HEK293 (cell line): ENCODE results near the gene SLC19A1.

Experiments
- TCF7L2 ChIP-seq: IDR thresholded peaks from 2 replicates; pipeline ENCODE4 v1.6.1; 2011; ENCODE audit warnings: low read depth, mild to moderate bottlenecking, inconsistent platforms, low read length, moderate library complexity, borderline replicate concordance
- ZXDB ChIP-seq: fragments of 450-650 bp; formaldehyde crosslinking; IDR thresholded peaks from 2 replicates; pipeline ENCODE4 v1.5.1; 2016; ENCODE audit warnings: missing biosample characterization, missing genetic modification characterization
- TF ChIP-seq, protein P1 (sequence below): fragments of 450-650 bp; formaldehyde crosslinking; IDR thresholded peaks from 2 replicates; pipeline ENCODE4 v1.5.1; 2016; ENCODE audit warnings: missing biosample characterization, missing genetic modification characterization

GRCh38 chr21:45541221-45542039 lies 810 bp downstream of the SLC19A1 start:
- peak; percentile 76 for TF ChIP-seq ZXDB
- TF ChIP-seq, protein P1, sequence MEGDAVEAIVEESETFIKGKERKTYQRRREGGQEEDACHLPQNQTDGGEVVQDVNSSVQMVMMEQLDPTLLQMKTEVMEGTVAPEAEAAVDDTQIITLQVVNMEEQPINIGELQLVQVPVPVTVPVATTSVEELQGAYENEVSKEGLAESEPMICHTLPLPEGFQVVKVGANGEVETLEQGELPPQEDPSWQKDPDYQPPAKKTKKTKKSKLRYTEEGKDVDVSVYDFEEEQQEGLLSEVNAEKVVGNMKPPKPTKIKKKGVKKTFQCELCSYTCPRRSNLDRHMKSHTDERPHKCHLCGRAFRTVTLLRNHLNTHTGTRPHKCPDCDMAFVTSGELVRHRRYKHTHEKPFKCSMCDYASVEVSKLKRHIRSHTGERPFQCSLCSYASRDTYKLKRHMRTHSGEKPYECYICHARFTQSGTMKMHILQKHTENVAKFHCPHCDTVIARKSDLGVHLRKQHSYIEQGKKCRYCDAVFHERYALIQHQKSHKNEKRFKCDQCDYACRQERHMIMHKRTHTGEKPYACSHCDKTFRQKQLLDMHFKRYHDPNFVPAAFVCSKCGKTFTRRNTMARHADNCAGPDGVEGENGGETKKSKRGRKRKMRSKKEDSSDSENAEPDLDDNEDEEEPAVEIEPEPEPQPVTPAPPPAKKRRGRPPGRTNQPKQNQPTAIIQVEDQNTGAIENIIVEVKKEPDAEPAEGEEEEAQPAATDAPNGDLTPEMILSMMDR (tag by site-specific recombination): no peak
- no peak for TF ChIP-seq TCF7L2
